Loucy (cell line): ENCODE results near the gene ADM5.

Source experiments
- H2AFZ ChIP-seq: fragments of 200-600 bp; sonication (generic); 2 replicates; pipeline ENCODE4 v1.6.0; 2016; ENCODE audit warnings: antibody characterized with exemption, mild to moderate bottlenecking, low read length, moderate library complexity
- H3F3A ChIP-seq: fragments of 200-600 bp; 2 replicates; pipeline ENCODE4 v1.6.0; 2016; ENCODE audit warnings: antibody characterized with exemption, low read depth, mild to moderate bottlenecking
- H3K27me3 ChIP-seq: fragments of 200-600 bp; sonication (generic); 2 replicates; pipeline ENCODE4 v1.6.1; 2014; ENCODE audit warnings: low read length, mild to moderate bottlenecking; ENCODE audit not compliant: insufficient read depth, poor library complexity, severe bottlenecking
- H3K36me3 ChIP-seq: fragments of 200-600 bp; sonication (generic); 2 replicates; pipeline ENCODE4 v1.6.1; 2016; ENCODE audit warnings: low read length; ENCODE audit not compliant: insufficient read depth
- H3K4me1 ChIP-seq: fragments of 200-600 bp; sonication (generic); 2 replicates; pipeline ENCODE4 v1.5.1; 2014; ENCODE audit warnings: low read length, mild to moderate bottlenecking; ENCODE audit not compliant: insufficient read depth, poor library complexity, severe bottlenecking
- H3K4me2 ChIP-seq: fragments of 200-600 bp; sonication (generic); 2 replicates; pipeline ENCODE4 v1.6.0; 2014; ENCODE audit warnings: antibody characterized with exemption, low read length, low read depth, mild to moderate bottlenecking; ENCODE audit not compliant: poor library complexity, severe bottlenecking
- H3K4me3 ChIP-seq: fragments of 200-600 bp; sonication (generic); 2 replicates; pipeline ENCODE4 v1.5.1; 2014; ENCODE audit warnings: low read length, mild to moderate bottlenecking, mixed read lengths; ENCODE audit not compliant: poor library complexity, severe bottlenecking
- H3K79me2 ChIP-seq: fragments of 200-600 bp; sonication (generic); 2 replicates; pipeline ENCODE4 v1.6.1; 2014; ENCODE audit warnings: low read length; ENCODE audit not compliant: insufficient read depth
- H3K9ac ChIP-seq: fragments of 200-600 bp; sonication (generic); 2 replicates; pipeline ENCODE4 v1.6.0; 2014; ENCODE audit warnings: mild to moderate bottlenecking, low read depth, low read length, moderate library complexity; ENCODE audit not compliant: poor library complexity, severe bottlenecking
- H3K9me2 ChIP-seq: fragments of 200-600 bp; sonication (generic); replicated peaks from 2 replicates; pipeline ENCODE4 v1.6.1; 2016; ENCODE audit warnings: low read depth, low read length, mixed read lengths
- H3K9me3 ChIP-seq: fragments of 200-600 bp; sonication (generic); 2 replicates; pipeline ENCODE4 v1.6.1; 2014; ENCODE audit warnings: mild to moderate bottlenecking, antibody characterized with exemption, low read length, low read depth; ENCODE audit not compliant: insufficient read depth
- H4K20me1 ChIP-seq: fragments of 200-600 bp; sonication (generic); 2 replicates; pipeline ENCODE4 v1.6.0; 2014; ENCODE audit warnings: antibody characterized with exemption, low read length, mild to moderate bottlenecking; ENCODE audit not compliant: insufficient read depth, poor library complexity, severe bottlenecking
- CTCF ChIP-seq: fragments of 200-600 bp; sonication (generic); conservative IDR thresholded peaks from 2 replicates; pipeline ENCODE4 v1.5.1; 2014; ENCODE audit warnings: mild to moderate bottlenecking, antibody characterized with exemption, low read length
- EZH2phosphoT487 ChIP-seq: fragments of 200-600 bp; IDR thresholded peaks from 2 replicates; pipeline ENCODE4 v1.6.1; 2018; ENCODE audit warnings: antibody characterized with exemption, mild to moderate bottlenecking, moderate library complexity, borderline replicate concordance

The ADM5 gene

GRCh38 chr19:49713236-49713845 lies 23.9 kb downstream of the ADM5 start:
- H3K4me1 ChIP-seq, result no peaks in the 10 kb centered on the region
- H4K20me1 ChIP-seq, result no peaks in the 10 kb centered on the region
- H3F3A ChIP-seq, result no peaks in the 10 kb centered on the region
- H3K27me3 ChIP-seq, result no peaks in the 10 kb centered on the region
- no peak overlapping the region for H2AFZ ChIP-seq
- no peak overlapping the region for H3K9ac ChIP-seq
- no peak for TF ChIP-seq EZH2phosphoT487
- TF ChIP-seq CTCF, result no peak
- H3K79me2 ChIP-seq, result no peaks in the 10 kb centered on the region
- no peaks in the 10 kb centered on the region for H3K36me3 ChIP-seq
- H3K4me3 ChIP-seq, result no peak overlapping the region
- H3K9me2 ChIP-seq, result no peaks in the 10 kb centered on the region
- H3K9me3 ChIP-seq, result no peaks in the 10 kb centered on the region
- H3K4me2 ChIP-seq, result no peak overlapping the region

- no peak for TF ChIP-seq EZH2phosphoT487
- no peak for TF ChIP-seq CTCF
- H2AFZ ChIP-seq, result peak overlapping the region; percentile 9; the same call in 1 of the 2 replicates
- no peaks in the 10 kb centered on the region for H3F3A ChIP-seq
- no peak overlapping the region for H3K4me3 ChIP-seq
- H3K9ac ChIP-seq, result no peak overlapping the region
- H3K9me2 ChIP-seq, result no peaks in the 10 kb centered on the region
- H3K4me1 ChIP-seq, result no peaks in the 10 kb centered on the region
- H3K9me3 ChIP-seq, result no peaks in the 10 kb centered on the region
- H4K20me1 ChIP-seq, result no peaks in the 10 kb centered on the region
- H3K79me2 ChIP-seq, result no peaks in the 10 kb centered on the region
- H3K36me3 ChIP-seq, result no peaks in the 10 kb centered on the region
- no peaks in the 10 kb centered on the region for H3K27me3 ChIP-seq
- H3K4me2 ChIP-seq, result no peak overlapping the region
Measured at GRCh38 chr19:49716154-49716553, 26.8 kb downstream of the ADM5 start.

- no peak for TF ChIP-seq CTCF
- TF ChIP-seq EZH2phosphoT487, result no peak
- Histone ChIP-seq H4K20me1 (no peaks in the 10 kb centered on the region), H3K4me1 (no peaks in the 10 kb centered on the region), H3K9ac (no peak overlapping the region), H3K79me2 (no peaks in the 10 kb centered on the region), H3K9me3 (no peaks in the 10 kb centered on the region), H3K4me2 (no peak overlapping the region), H3F3A (no peaks in the 10 kb centered on the region), H3K36me3 (no peaks in the 10 kb centered on the region), H3K9me2 (no peaks in the 10 kb centered on the region), H2AFZ (no peak overlapping the region), H3K27me3 (no peaks in the 10 kb centered on the region), H3K4me3 (no peak overlapping the region)
Measured at GRCh38 chr19:49718511-49718910, 29.1 kb downstream of the ADM5 start.
